Smooth muscle cell (in vitro differentiated cells): Measurements from ENCODE around the gene GULP1. TPM values are rescaled to one million over a fixed set of nuclear protein-coding genes. Genes with fewer than 3 reads are reported as not detected.
"Not testable (repeated sequence)": the region's sequence is repeated elsewhere in the genome, so short reads cannot be mapped to it uniquely, and the experiment has no call there.

ENCODE experiments used
- DNase-seq: peaks from one replicate; lab custom pipeline; 2025; ENCODE audit not compliant: unreplicated experiment; lab: John Stamatoyannopoulos, UW
- H2AFZ ChIP-seq: fragments of 200-600 bp; sonication (generic); 2 replicates; pipeline ENCODE4 v1.6.0; 2016; ENCODE audit warnings: antibody characterized with exemption, low read depth, mild to moderate bottlenecking
- H3F3A ChIP-seq: fragments of 200-600 bp; sonication (generic); 2 replicates; pipeline ENCODE4 v1.6.0; 2017; ENCODE audit warnings: antibody characterized with exemption, low read depth
- H3K27ac ChIP-seq: fragments of 200-600 bp; sonication (generic); 2 replicates; pipeline ENCODE4 v1.5.1; 2016; ENCODE audit warnings: low read depth, mild to moderate bottlenecking
- H3K27me3 ChIP-seq: fragments of 200-600 bp; sonication (generic); 2 replicates; pipeline ENCODE4 v1.6.1; 2016; ENCODE audit warnings: low read depth, mild to moderate bottlenecking
- H3K36me3 ChIP-seq: fragments of 200-600 bp; sonication (generic); 2 replicates; pipeline ENCODE4 v1.5.1; 2016; ENCODE audit warnings: low read depth
- H3K4me1 ChIP-seq: fragments of 200-600 bp; sonication (generic); 2 replicates; pipeline ENCODE4 v1.5.1; 2016; ENCODE audit warnings: low read depth
- H3K4me2 ChIP-seq: fragments of 200-600 bp; sonication (generic); 2 replicates; pipeline ENCODE4 v1.6.0; 2016; ENCODE audit warnings: mild to moderate bottlenecking
- H3K4me3 ChIP-seq: fragments of 200-600 bp; sonication (generic); 2 replicates; pipeline ENCODE4 v1.5.1; 2016; ENCODE audit warnings: mild to moderate bottlenecking
- H3K79me2 ChIP-seq: fragments of 200-600 bp; sonication (generic); 2 replicates; pipeline ENCODE4 v1.6.0; 2016; ENCODE audit warnings: low read depth, mild to moderate bottlenecking
- H3K9ac ChIP-seq: fragments of 200-600 bp; sonication (generic); 2 replicates; pipeline ENCODE4 v1.6.0; 2016; ENCODE audit warnings: low read depth
- H3K9me3 ChIP-seq: fragments of 200-600 bp; sonication (generic); replicated peaks from 2 replicates; pipeline ENCODE4 v1.5.1; 2016; ENCODE audit warnings: low read depth
- H4K20me1 ChIP-seq: fragments of 200-600 bp; sonication (generic); 2 replicates; pipeline ENCODE4 v1.6.0; 2016; ENCODE audit warnings: low read depth
- CTCF ChIP-seq: fragments of 200-600 bp; sonication (generic); IDR thresholded peaks from 2 replicates; pipeline ENCODE4 v1.5.1; 2017; ENCODE audit warnings: borderline replicate concordance, mild to moderate bottlenecking, antibody characterized with exemption; ENCODE audit not compliant: insufficient read depth, poor library complexity, severe bottlenecking
- whole genome bisulfite sequencing: methylation state at CpG from one replicate; pipeline ENCODE4 v1.1.7; 2016; ENCODE audit warnings: low lambda C conversion rate; 5-methylcytosine and 5-hydroxymethylcytosine counted together
- polyA plus RNA-seq: library from polyadenylated mRNA; unstranded; fragments of >200 nt; fragmentation: Nextera tagmentation; extraction: Ambion mirVana; gene quantifications from 2 replicates; pipeline ENCODE4 v1.2.1, GENCODE V29; 2016
- total RNA-seq: library from RNA; depleted of rRNA; stranded (reverse); fragments of >200 nt; gene quantifications from 2 replicates; pipeline ENCODE4 v1.2.3, GENCODE V29; 2014

Gene GULP1
- total and polyA plus RNA-seq, 2 experiments from 2014 or later: 40.2 to 115 TPM

GRCh38 chr2:188551671-188552070 lies 260.0 kb downstream of the GULP1 start:
- Histone ChIP-seq H3K36me3 (peaks cover 4% of the 10 kb centered on the region), H3K4me3 (no peak overlapping the region), H3K27ac (no peak overlapping the region), H3K79me2 (peaks cover 6% of the 10 kb centered on the region), H3K9me3 (no peaks in the 10 kb centered on the region), H3F3A (no peaks in the 10 kb centered on the region), H3K4me1 (no peaks in the 10 kb centered on the region), H3K4me2 (no peak overlapping the region), H2AFZ (no peak overlapping the region), H3K27me3 (no peaks in the 10 kb centered on the region), H4K20me1 (no peaks in the 10 kb centered on the region), H3K9ac (no peak overlapping the region)
- 96% methylated on average over 3 of the region's 3 CpGs for WGBS
- DNase-seq: no peak
- TF ChIP-seq CTCF: no peak

GRCh38 chr2:188557081-188557480 lies 265.4 kb downstream of the GULP1 start:
- no peaks in the 10 kb centered on the region for H4K20me1 ChIP-seq
- peaks cover 3% of the 10 kb centered on the region for H3K9me3 ChIP-seq
- DNase-seq: no peak

GRCh38 chr2:188559455-188559854 lies 267.8 kb downstream of the GULP1 start:
- H3K4me3 ChIP-seq, H3K79me2 ChIP-seq, DNase-seq, H3K9ac ChIP-seq, H3K4me2 ChIP-seq, H2AFZ ChIP-seq, H3K9me3 ChIP-seq, H4K20me1 ChIP-seq, H3K27ac ChIP-seq, H3K36me3 ChIP-seq, H3K4me1 ChIP-seq, H3F3A ChIP-seq, H3K27me3 ChIP-seq: not testable (repeated sequence)
- WGBS: 100% methylated on average over 2 of the region's 2 CpGs

More at GRCh38 chr2:188557081-188557480, 265.4 kb downstream of the GULP1 start:
- 92% methylated on average over 1 of the region's 1 CpG for WGBS
- no peak for TF ChIP-seq CTCF
- Histone ChIP-seq H3K4me1 (no peaks in the 10 kb centered on the region), H3K79me2 (peaks cover 6% of the 10 kb centered on the region), H3K36me3 (peaks cover 4% of the 10 kb centered on the region), H3K27ac (no peak overlapping the region), H3K4me2 (no peak overlapping the region), H2AFZ (no peak overlapping the region), H3K27me3 (no peaks in the 10 kb centered on the region), H3F3A (no peaks in the 10 kb centered on the region), H3K4me3 (no peak overlapping the region), H3K9ac (no peak overlapping the region)

GRCh38 chr2:188561473-188561979 lies 269.9 kb downstream of the GULP1 start:
- Histone ChIP-seq H3K4me2 (no peak overlapping the region), H3F3A (no peaks in the 10 kb centered on the region), H3K79me2 (no peaks in the 10 kb centered on the region), H3K9ac (no peak overlapping the region), H2AFZ (no peak overlapping the region), H3K9me3 (peaks cover 3% of the 10 kb centered on the region), H3K4me3 (no peak overlapping the region), H3K36me3 (no peaks in the 10 kb centered on the region), H3K4me1 (no peaks in the 10 kb centered on the region), H3K27ac (no peak overlapping the region), H4K20me1 (no peaks in the 10 kb centered on the region), H3K27me3 (no peaks in the 10 kb centered on the region)
- no peak for DNase-seq
- no peak for TF ChIP-seq CTCF
- 100% methylated on average over 4 of the region's 4 CpGs for WGBS
